ENCODE measurements around the gene CRACR2B.

Gene CRACR2B

GRCh38 chr11:827897-828192, at the start of gene CRACR2B:
Gene CRACR2B (plus strand): TSS chr11:827919. CDS start chr11:828608, 689 bp downstream.
- no peak for DNase-seq (ENCODE audit: low spot score)
- FAIRE-seq: no peak

- FAIRE-seq: no peak
Measured at GRCh38 chr11:778976-779954, 48.5 kb upstream of the CRACR2B start.

GRCh38 chr11:779955-780532, 47.7 kb upstream of the CRACR2B start:
- DNase-seq (ENCODE audit: low spot score) (no peak), FAIRE-seq (no peak)

More at GRCh38 chr11:778976-779954, 48.5 kb upstream of the CRACR2B start:
- DNase-seq (ENCODE audit: low spot score): no peak

- no peak for FAIRE-seq
Measured at GRCh38 chr11:782264-783174, 45.2 kb upstream of the CRACR2B start.

GRCh38 chr11:783581-784015, 44.1 kb upstream of the CRACR2B start:
- DNase-seq (ENCODE audit: low spot score) (no peak), FAIRE-seq (no peak)

More at GRCh38 chr11:782264-783174, 45.2 kb upstream of the CRACR2B start:
- DNase-seq (ENCODE audit: low spot score): no peak

- no peak for FAIRE-seq
- DNase-seq (ENCODE audit: low spot score): no peak
Measured at GRCh38 chr11:786235-787083, 41.3 kb upstream of the CRACR2B start.

GRCh38 chr11:787084-787675, 40.5 kb upstream of the CRACR2B start:
- FAIRE-seq: no peak
- no peak for DNase-seq (ENCODE audit: low spot score)

- FAIRE-seq (no peak), DNase-seq (ENCODE audit: low spot score) (no peak)
Measured at GRCh38 chr11:788009-788640, 39.6 kb upstream of the CRACR2B start.

GRCh38 chr11:788953-789940, 38.5 kb upstream of the CRACR2B start:
- FAIRE-seq: no peak
- no peak for DNase-seq (ENCODE audit: low spot score)

- FAIRE-seq (no peak), DNase-seq (ENCODE audit: low spot score) (no peak)
Measured at GRCh38 chr11:789943-790342, 37.8 kb upstream of the CRACR2B start, which contains the start of gene CEND1. Gene CEND1 (minus strand): TSS chr11:790090. CDS start chr11:788576, 1,514 bp downstream.

GRCh38 chr11:790721-791564, 36.8 kb upstream of the CRACR2B start:
- FAIRE-seq (no peak), DNase-seq (ENCODE audit: low spot score) (no peak)

- FAIRE-seq (no peak), DNase-seq (ENCODE audit: low spot score) (no peak)
Measured at GRCh38 chr11:791658-792534, 35.8 kb upstream of the CRACR2B start.

GRCh38 chr11:792535-792821, 35.2 kb upstream of the CRACR2B start:
- DNase-seq (ENCODE audit: low spot score): no peak
- FAIRE-seq: no peak

GRCh38 chr11:792873-793272, 34.8 kb upstream of the CRACR2B start:
- no peak for FAIRE-seq
- no peak for DNase-seq (ENCODE audit: low spot score)

GRCh38 chr11:793556-793955, 34.2 kb upstream of the CRACR2B start:
- FAIRE-seq: no peak
- no peak for DNase-seq (ENCODE audit: low spot score)

- no peak for FAIRE-seq
- no peak for DNase-seq (ENCODE audit: low spot score)
Measured at GRCh38 chr11:794013-794765, 33.5 kb upstream of the CRACR2B start.

All from RCC 7860 (cell line).